RWPE1 (cell line): ENCODE results near the gene YIPF5.

Source experiments
- CTCF ChIA-PET: fragments of 350-600 bp; sonication (Branson Sonifier 250); formaldehyde crosslinking; extraction: SDS; loops from one replicate; lab custom pipeline; 2021; lab: Yijun Ruan, JAX
- POLR2A ChIA-PET: fragments of 400-600 bp; formaldehyde crosslinking; extraction: SDS; loops from one replicate; lab custom pipeline; 2020; ENCODE audit warnings: antibody characterized with exemption; ENCODE audit not compliant: low non-redundant PET; lab: Yijun Ruan, JAX
- DNase-seq: peaks from one replicate; pipeline ENCODE4 v3.0.0; 2012; ENCODE audit warnings: low spot score
- H3K27ac ChIP-seq: fragments of 450-650 bp; 2 replicates; pipeline ENCODE4 v1.5.1; 2017
- CTCF ChIP-seq: fragments of 450-650 bp; conservative IDR thresholded peaks from 2 replicates; pipeline ENCODE4 v1.5.1; 2017; ENCODE audit warnings: low read depth, mild to moderate bottlenecking

YIPF5 gene

GRCh38 chr5:144135113-144135762 lies 35.2 kb downstream of the YIPF5 start:
- H3K27ac ChIP-seq = no peak overlapping the region
- CTCF ChIA-PET = interaction anchor here (0.6 to 1.0 kb wide), 3 partner anchors 32 to 875 kb away, joined by 3 to 4 read pairs (median 4); no protein-coding TSS in a partner anchor
- no peak for TF ChIP-seq CTCF

DNA sequence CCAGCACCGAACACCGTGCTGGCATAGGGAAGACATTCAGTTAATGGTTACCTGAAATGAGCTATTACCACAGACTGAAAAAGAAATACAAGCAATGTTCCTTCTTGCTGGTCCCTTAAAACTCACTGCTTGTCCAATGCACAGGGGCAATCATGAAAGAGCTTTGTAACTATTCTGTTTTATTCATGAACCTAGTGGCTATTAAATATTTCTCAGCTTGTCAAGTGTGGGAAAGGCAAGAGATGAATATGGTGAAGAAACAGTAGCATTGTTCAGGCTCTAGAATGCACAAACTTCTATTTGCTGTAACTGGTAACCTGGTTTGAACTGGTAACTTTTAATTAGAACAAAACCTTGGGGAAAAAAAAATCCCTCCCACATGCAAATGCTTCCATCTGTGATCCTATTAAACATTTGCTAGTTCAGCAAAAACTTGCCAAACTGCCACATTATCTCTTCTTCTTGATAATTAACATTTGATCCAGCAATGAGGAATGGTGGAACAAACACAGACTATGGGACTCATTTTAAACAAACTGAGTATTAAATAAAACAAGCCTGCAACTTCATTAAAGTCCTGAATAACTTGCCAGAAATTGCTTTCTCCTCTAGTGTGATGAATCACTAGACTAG lies 36.1 kb downstream of the YIPF5 start:
- ChIA-PET CTCF (no interaction called here), POLR2A (no interaction called here)
- no peak for DNase-seq
- TF ChIP-seq CTCF = no peak
- H3K27ac ChIP-seq = no peak overlapping the region

More at GRCh38 chr5:144135113-144135762, 35.2 kb downstream of the YIPF5 start:
- POLR2A ChIA-PET = no interaction called here
- DNase-seq = no peak

DNA sequence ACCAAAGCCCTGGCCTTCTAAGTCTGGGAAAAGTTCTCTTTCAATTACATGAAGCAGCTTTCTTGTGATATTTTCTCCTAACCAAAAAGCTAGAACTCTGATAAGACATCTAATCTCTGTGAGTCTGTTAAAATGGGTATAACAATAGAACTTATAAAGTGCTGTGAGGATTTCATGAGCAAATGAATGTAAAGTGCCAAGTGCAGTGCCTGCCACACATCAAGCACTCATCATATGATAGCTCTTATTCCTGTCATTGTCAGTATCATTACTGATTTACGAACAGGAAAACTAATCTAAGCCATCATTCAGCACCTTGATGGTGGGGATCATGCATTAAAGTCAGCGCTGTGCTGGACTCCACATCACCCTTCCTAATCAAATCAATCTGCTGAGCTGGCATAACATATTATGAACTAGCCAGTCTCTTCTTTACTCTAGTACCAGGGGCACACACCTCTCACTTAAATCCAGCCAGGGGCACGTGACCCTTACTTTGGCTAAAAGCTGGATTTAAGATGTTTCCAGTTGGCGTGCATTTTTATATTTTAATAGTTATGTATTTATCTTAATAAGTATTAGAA lies 37.3 kb downstream of the YIPF5 start:
- no peak for DNase-seq
- TF ChIP-seq CTCF = no peak
- CTCF ChIA-PET = interaction anchor here (0.5 to 1.2 kb wide), 3 partner anchors 10 to 1674 kb away, joined by 3 to 5 read pairs (median 3); no protein-coding TSS in a partner anchor
- POLR2A ChIA-PET = no interaction called here
- H3K27ac ChIP-seq = no peak overlapping the region

DNA sequence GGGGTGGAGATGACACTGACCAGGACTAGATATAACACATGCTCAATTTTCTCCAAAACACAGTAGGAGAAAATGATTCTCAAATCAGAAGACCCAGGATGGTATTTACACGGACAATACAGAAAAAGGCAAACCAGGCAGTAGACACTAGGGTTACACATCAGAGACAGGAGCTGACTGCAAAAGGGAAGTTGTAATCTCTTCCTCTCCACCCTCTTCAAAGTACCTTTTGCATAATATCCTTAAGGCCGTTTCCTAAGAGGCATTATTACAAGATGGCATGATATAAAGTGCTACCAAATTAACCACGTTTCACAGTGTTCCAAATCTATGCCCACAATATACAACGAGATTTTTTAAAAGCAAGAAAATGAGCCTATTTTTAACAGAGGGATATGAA lies 39.2 kb downstream of the YIPF5 start:
- DNase-seq = no peak
- no peak for TF ChIP-seq CTCF
- POLR2A ChIA-PET = no interaction called here
- no peak overlapping the region for H3K27ac ChIP-seq
- CTCF ChIA-PET = interaction anchor here (0.6 to 1.4 kb wide), 2 partner anchors 10 to 1255 kb away, joined by 3 to 6 read pairs; no protein-coding TSS in a partner anchor

- TF ChIP-seq CTCF = no peak
- DNase-seq = no peak
- POLR2A ChIA-PET = no interaction called here
- H3K27ac ChIP-seq = no peak overlapping the region
- CTCF ChIA-PET = interaction anchor here (1.4 kb wide), 1 partner anchor 9 kb away, joined by 6 read pairs; no protein-coding TSS in a partner anchor
Measured at GRCh38 chr5:144130306-144130705, 40.2 kb downstream of the YIPF5 start.

DNA sequence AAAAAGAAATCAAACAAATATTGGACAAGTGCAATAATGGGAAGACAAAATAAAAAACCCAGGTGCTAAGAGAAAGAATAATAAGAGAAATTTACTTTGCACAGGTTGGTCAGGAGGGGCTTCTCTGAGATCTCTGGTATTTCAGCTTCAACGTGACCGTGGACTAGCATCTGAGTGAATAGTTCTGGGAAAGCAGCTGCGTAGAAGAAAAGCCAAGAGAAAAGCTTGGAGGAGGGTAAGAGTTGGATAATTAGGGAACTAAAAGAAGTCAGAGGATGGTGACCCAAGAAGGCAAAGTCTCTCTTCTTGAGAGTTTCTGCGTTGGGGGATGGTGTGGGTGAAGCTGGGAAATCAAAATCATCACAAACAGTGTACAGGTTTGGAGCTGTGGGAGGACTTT lies 41.6 kb downstream of the YIPF5 start:
- CTCF ChIA-PET = interaction anchor here (1.0 kb wide), 1 partner anchor 14 kb away, joined by 4 read pairs; no protein-coding TSS in a partner anchor
- H3K27ac ChIP-seq = no peak overlapping the region
- no peak for TF ChIP-seq CTCF
- DNase-seq = no peak
- POLR2A ChIA-PET = no interaction called here
